Endodermal cell (in vitro differentiated cells): ENCODE measurements around the gene RABGGTA. TPM values are rescaled to one million over a fixed set of nuclear protein-coding genes. Genes with fewer than 3 reads are reported as not detected.

Experiments used
- DNase-seq: peaks from one replicate; pipeline ENCODE4 v3.0.0-alpha.2; 2017
- H3K27ac ChIP-seq: 2 replicates; pipeline ENCODE4 v1.5.1; 2013; ENCODE audit warnings: mild to moderate bottlenecking, low read depth, low read length, moderate library complexity
- H3K27me3 ChIP-seq: 2 replicates; pipeline ENCODE4 v1.6.1; 2013; ENCODE audit warnings: mild to moderate bottlenecking, low read length, moderate library complexity; ENCODE audit not compliant: insufficient read depth, control insufficient read depth, poor library complexity, severe bottlenecking
- H3K36me3 ChIP-seq: 2 replicates; pipeline ENCODE4 v1.7.0; 2013; ENCODE audit warnings: mild to moderate bottlenecking, low read length, moderate library complexity; ENCODE audit not compliant: control insufficient read depth, insufficient read depth
- H3K4me1 ChIP-seq: one replicate; pipeline ENCODE4 v1.7.0; 2013; ENCODE audit warnings: low read length; ENCODE audit not compliant: control insufficient read depth, insufficient read depth
- H3K4me3 ChIP-seq: 2 replicates; pipeline ENCODE4 v1.5.1; 2013; ENCODE audit warnings: mild to moderate bottlenecking, low read length, moderate library complexity
- H3K9ac ChIP-seq: 2 replicates; pipeline ENCODE4 v1.6.1; 2013; ENCODE audit warnings: mild to moderate bottlenecking, low read length, moderate library complexity; ENCODE audit not compliant: poor library complexity, severe bottlenecking; ENCODE audit errors: extremely low read depth
- H3K9me3 ChIP-seq: 2 replicates; pipeline ENCODE4 v1.6.1; 2013; ENCODE audit warnings: mild to moderate bottlenecking, low read length, moderate library complexity; ENCODE audit not compliant: control insufficient read depth
- H3K27ac Mint-ChIP-seq: 2 replicates; pipeline ENCODE4 v1.8.0; 2020; ENCODE audit warnings: mixed read lengths
- H3K27me3 Mint-ChIP-seq: 2 replicates; pipeline ENCODE4 v1.8.0; 2021; ENCODE audit warnings: mild to moderate bottlenecking, mixed read lengths; ENCODE audit not compliant: insufficient read depth
- H3K36me3 Mint-ChIP-seq: 2 replicates; pipeline ENCODE4 v1.8.0; 2020; ENCODE audit warnings: low read depth, mixed read lengths
- H3K4me1 Mint-ChIP-seq: 2 replicates; pipeline ENCODE4 v1.8.0; 2020; ENCODE audit warnings: mixed read lengths
- H3K4me3 Mint-ChIP-seq: 2 replicates; pipeline ENCODE4 v1.8.0; 2020; ENCODE audit warnings: mild to moderate bottlenecking, moderate library complexity, mixed read lengths
- H3K9me3 Mint-ChIP-seq: 2 replicates; pipeline ENCODE4 v1.8.0; 2020; ENCODE audit warnings: mild to moderate bottlenecking, mixed read lengths
- CTCF ChIP-seq: fragments of 200-600 bp; sonication (generic); conservative IDR thresholded peaks from 2 replicates; pipeline ENCODE4 v1.5.0; 2021; ENCODE audit warnings: antibody characterized with exemption, mild to moderate bottlenecking
- WGBS, 2 experiments: methylation state at CpG; one replicate each; pipeline versions ENCODE4 v1.1.5 to v1.1.7; 2013; ENCODE audit warnings: missing lambda C conversion rate in 2 of 2, mixed read lengths in 1 of 2; ENCODE audit not compliant: insufficient coverage in 1 of 2, insufficient read length in 1 of 2; 5-methylcytosine and 5-hydroxymethylcytosine counted together
- total RNA-seq, 2 donors: library from RNA; stranded (reverse); fragmentation: NEBNext Ultra II Directional in 1 of 2; extraction: Animal tissue kit (Norgen Biotek cat#: 25700) in 1 of 2; gene quantifications; 2 replicates in 1 of 2; 3 replicates in 1 of 2; pipeline ENCODE4 v1.2.1, GENCODE V29; 2021

The RABGGTA gene
- total RNA-seq, 2 donors from 2014 or later: 20.2 to 20.5 TPM

- Mint-ChIP-seq H3K27me3 (no peaks in the 10 kb centered on the region), H3K36me3 (peaks cover 4% of the 10 kb centered on the region), H3K4me1 (no peaks in the 10 kb centered on the region), H3K27ac (no peak overlapping the region), H3K9me3 (no peaks in the 10 kb centered on the region), H3K4me3 (no peak overlapping the region)
- no peaks in the 10 kb centered on the region for H3K9me3 ChIP-seq
- TF ChIP-seq CTCF: no peak
- H3K9ac ChIP-seq: no peak overlapping the region
- 94 to 100% methylated on average over 9 to 19 of the region's 19 CpGs for WGBS, 2 experiments
- H3K27me3 ChIP-seq: no peaks in the 10 kb centered on the region
- no peak overlapping the region for H3K27ac ChIP-seq
- no peak overlapping the region for H3K4me3 ChIP-seq
- H3K4me1 ChIP-seq: no peaks in the 10 kb centered on the region
- no peaks in the 10 kb centered on the region for H3K36me3 ChIP-seq
- no peak for DNase-seq
Measured at GRCh38 chr14:24254630-24255392, 16.6 kb downstream of the RABGGTA start.

DNA sequence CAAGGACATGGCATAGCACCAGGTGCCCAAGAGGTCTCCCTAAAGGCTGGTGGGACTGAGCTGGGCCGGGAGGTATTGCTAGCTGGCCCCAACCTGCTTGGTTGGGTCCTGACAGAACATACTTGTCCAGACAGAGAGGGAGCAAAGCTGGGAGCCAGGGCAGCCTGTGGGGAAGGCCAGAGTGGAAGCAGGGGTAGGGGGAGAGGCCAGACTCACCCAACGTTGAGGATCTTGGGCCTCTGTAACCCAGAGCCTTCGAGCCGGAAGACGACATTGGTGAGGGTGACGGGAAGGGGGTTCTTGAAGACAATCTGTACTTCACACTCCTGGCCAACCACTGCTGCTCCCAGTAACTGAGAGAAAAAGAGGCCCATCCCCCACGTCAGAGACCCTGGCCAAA, 17.5 kb downstream of the RABGGTA start:
- TF ChIP-seq CTCF: no peak
- DNase-seq: no peak
- H3K4me3 Mint-ChIP-seq: no peak overlapping the region

DNA sequence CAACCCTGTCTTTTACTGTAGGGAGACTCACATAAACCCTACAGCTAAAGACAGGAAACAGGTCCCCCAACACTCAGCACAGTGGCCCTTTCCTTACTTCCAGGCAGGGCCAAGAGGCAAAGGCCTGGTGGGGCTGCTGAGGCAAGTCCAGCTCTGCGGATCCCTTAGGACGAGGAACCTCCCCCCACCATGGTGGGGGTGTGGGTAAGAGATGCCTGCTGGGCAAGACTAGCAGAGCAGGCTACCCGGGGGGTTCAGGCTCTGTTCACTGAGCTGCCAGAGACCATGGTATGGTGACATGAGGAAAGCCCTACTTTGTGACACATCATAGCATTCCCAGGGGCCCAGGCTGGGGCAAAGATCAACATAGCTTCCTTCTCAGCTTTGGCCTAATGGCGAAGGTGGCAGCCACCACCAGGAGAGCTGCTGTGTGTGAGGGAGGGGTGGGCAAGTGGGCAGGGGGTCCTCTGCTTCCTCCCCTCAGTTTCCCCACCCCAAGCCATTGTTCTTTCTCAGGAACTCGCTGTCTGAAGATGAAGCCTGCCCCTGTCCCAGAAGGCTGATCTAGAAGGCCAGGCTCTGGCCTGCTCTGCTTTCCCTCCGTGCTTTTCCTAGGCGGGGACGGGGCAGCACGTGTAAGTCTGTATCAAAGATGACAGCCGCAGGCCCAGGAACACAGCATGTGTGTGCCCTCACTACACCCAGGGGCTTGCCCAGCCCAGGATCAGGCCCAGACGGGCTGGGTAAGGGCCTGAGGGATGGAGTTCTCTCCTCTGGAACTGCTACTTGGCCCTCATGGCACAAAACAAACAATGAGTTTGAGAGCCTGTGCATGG, 18.9 kb downstream of the RABGGTA start:
- no peak overlapping the region for H3K4me3 ChIP-seq
- H3K4me3 Mint-ChIP-seq: no peak overlapping the region
- H3K27me3 Mint-ChIP-seq: peaks cover 2% of the 10 kb centered on the region
- H3K4me1 Mint-ChIP-seq: no peaks in the 10 kb centered on the region
- no peaks in the 10 kb centered on the region for H3K9me3 ChIP-seq
- no peak for DNase-seq
- peaks cover 4% of the 10 kb centered on the region for H3K36me3 Mint-ChIP-seq
- WGBS, 2 experiments: 86 to 93% methylated on average over 2 to 11 of the region's 11 CpGs
- no peaks in the 10 kb centered on the region for H3K9me3 Mint-ChIP-seq
- no peak overlapping the region for H3K9ac ChIP-seq
- TF ChIP-seq CTCF: no peak
- H3K4me1 ChIP-seq: no peaks in the 10 kb centered on the region
- no peaks in the 10 kb centered on the region for H3K36me3 ChIP-seq
- H3K27me3 ChIP-seq: no peaks in the 10 kb centered on the region
- no peak overlapping the region for H3K27ac Mint-ChIP-seq
- no peak overlapping the region for H3K27ac ChIP-seq

More for the DNA sequence above, 17.5 kb downstream of the RABGGTA start:
- Mint-ChIP-seq H3K27me3 (no peaks in the 10 kb centered on the region), H3K9me3 (no peaks in the 10 kb centered on the region), H3K36me3 (peaks cover 4% of the 10 kb centered on the region), H3K4me1 (no peaks in the 10 kb centered on the region), H3K27ac (no peak overlapping the region)
- 85 to 92% methylated on average over 2 to 7 of the region's 7 CpGs for WGBS, 2 experiments
- Histone ChIP-seq H3K36me3 (no peaks in the 10 kb centered on the region), H3K27me3 (no peaks in the 10 kb centered on the region), H3K9ac (no peak overlapping the region), H3K4me1 (no peaks in the 10 kb centered on the region), H3K27ac (no peak overlapping the region), H3K9me3 (no peaks in the 10 kb centered on the region), H3K4me3 (no peak overlapping the region)
